ENCODE data around the gene PBX3. TPM values are rescaled to one million over a fixed set of nuclear protein-coding genes. Genes with fewer than 3 reads are reported as not detected.

Gene PBX3
- total and polyA plus RNA-seq, 2 experiments from 2014 or later = 133 to 134 TPM

DNA sequence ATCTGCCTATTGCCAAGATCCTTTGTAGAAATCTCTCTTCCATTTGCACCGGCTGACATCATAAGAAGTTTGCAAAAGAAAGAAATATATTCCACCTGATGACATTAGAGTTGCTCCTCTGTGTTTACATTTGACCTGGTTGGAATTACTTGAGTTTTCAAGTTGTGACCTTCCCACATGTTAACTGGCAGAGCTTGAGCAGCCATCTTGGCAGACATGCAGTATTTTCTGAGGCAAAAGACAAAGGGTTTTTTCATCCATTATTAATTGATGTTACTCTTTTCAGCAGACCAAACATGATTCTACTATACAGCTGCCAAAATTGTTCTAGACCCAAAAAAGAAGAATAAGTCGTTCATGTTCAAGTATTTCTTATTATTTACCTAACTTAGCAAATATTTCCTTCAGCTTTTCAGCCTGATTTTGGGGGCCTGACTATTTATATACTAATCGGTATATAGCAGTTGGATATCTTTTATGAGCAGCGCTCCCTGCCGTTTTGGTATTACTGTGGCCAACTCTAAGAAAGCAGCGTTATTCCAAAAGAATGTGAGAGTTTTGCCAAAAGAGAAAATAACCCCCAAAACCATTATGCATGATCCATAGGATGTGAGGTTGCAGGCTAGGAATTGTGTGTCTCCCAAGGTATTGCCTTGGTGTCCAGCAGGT lies 212.9 kb downstream of the PBX3 start:
- no peaks in the 10 kb centered on the region for H3K4me1 ChIP-seq (ENCODE audit: low read depth)
- H3K9me3 ChIP-seq (ENCODE audit: low read depth) = no peaks in the 10 kb centered on the region
- TF ChIP-seq, protein P1, sequence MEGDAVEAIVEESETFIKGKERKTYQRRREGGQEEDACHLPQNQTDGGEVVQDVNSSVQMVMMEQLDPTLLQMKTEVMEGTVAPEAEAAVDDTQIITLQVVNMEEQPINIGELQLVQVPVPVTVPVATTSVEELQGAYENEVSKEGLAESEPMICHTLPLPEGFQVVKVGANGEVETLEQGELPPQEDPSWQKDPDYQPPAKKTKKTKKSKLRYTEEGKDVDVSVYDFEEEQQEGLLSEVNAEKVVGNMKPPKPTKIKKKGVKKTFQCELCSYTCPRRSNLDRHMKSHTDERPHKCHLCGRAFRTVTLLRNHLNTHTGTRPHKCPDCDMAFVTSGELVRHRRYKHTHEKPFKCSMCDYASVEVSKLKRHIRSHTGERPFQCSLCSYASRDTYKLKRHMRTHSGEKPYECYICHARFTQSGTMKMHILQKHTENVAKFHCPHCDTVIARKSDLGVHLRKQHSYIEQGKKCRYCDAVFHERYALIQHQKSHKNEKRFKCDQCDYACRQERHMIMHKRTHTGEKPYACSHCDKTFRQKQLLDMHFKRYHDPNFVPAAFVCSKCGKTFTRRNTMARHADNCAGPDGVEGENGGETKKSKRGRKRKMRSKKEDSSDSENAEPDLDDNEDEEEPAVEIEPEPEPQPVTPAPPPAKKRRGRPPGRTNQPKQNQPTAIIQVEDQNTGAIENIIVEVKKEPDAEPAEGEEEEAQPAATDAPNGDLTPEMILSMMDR (IDR thresholded peaks at IDR 0.05; ENCODE audit: low read depth, low read length) = no peak
- no peaks in the 10 kb centered on the region for H3K27me3 ChIP-seq
- H3K36me3 ChIP-seq = peaks cover 31% of the 10 kb centered on the region
- no peak overlapping the region for H3K4me3 ChIP-seq
- H3K27ac ChIP-seq = peak overlapping the region; percentile 34
- DNase-seq (ENCODE audit: low read depth in 1 of 2, low spot score in 1 of 2) = no peak

- DNase-seq (ENCODE audit: low read depth in 1 of 2, low spot score in 1 of 2) = no peak
- Histone ChIP-seq H3K9me3 (ENCODE audit: low read depth) (no peaks in the 10 kb centered on the region), H3K4me3 (no peak overlapping the region), H3K27ac (no peak overlapping the region), H3K27me3 (no peaks in the 10 kb centered on the region), H3K36me3 (peaks cover 33% of the 10 kb centered on the region), H3K4me1 (ENCODE audit: low read depth) (no peaks in the 10 kb centered on the region)
- TF ChIP-seq, protein P1 (IDR thresholded peaks at IDR 0.05; ENCODE audit: low read depth, low read length) = no peak
Measured at GRCh38 chr9:125960626-125961025, 213.5 kb downstream of the PBX3 start.

DNA sequence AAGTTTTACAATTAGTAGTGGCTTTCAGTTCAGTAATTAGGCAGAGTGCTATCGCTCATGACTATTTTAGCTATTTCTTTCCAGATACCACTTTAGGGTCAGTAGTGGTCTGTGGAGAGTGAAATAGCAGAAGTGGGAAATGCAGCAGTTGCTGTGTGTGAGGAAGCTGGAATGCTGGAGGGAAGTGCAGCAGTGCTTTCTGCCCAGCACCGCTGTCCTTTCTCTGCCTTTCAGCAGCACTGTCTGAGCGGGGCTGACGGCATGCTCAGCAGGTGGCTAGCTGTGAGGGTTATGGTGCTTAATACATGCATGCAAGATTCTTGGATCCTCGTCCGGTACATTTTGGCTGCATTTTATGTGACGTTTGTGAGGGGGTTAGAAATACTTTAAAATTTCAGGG lies 213.9 kb downstream of the PBX3 start:
- H3K27me3 ChIP-seq = no peaks in the 10 kb centered on the region
- H3K36me3 ChIP-seq = peaks cover 37% of the 10 kb centered on the region
- no peak overlapping the region for H3K27ac ChIP-seq

DNA sequence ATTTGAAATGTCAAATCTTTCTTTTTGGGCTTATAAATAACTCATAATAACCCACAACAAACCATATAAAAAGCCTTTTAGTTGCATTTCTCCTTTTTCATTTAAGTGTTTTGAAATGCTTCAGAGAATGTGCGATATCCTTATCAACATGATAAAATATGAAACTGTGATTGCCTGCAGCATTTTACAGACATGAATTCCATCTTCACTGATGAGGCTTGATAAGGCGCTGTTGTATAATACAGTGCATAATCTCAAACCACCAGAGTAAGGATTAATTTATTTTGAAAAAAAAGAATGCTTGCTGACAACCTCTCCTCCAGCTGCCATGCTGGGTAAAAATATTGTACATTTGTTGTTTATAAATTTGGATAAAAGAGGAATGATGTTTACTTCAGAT lies 216.8 kb downstream of the PBX3 start:
- Histone ChIP-seq H3K4me3 (no peak overlapping the region), H3K27ac (no peak overlapping the region), H3K9me3 (ENCODE audit: low read depth) (no peaks in the 10 kb centered on the region), H3K4me1 (ENCODE audit: low read depth) (no peaks in the 10 kb centered on the region), H3K27me3 (no peaks in the 10 kb centered on the region), H3K36me3 (peaks cover 36% of the 10 kb centered on the region)
- DNase-seq (ENCODE audit: low read depth in 1 of 2, low spot score in 1 of 2) = no peak
- TF ChIP-seq, protein P1 (IDR thresholded peaks at IDR 0.05; ENCODE audit: low read depth, low read length) = no peak

More for the DNA sequence above, 213.9 kb downstream of the PBX3 start:
- TF ChIP-seq, protein P1 (IDR thresholded peaks at IDR 0.05; ENCODE audit: low read depth, low read length) = no peak
- no peak overlapping the region for H3K4me3 ChIP-seq
- peak in 1 of 2 donors; percentile 19 for DNase-seq (ENCODE audit: low read depth in 1 of 2, low spot score in 1 of 2)
- H3K4me1 ChIP-seq (ENCODE audit: low read depth) = no peaks in the 10 kb centered on the region
- H3K9me3 ChIP-seq (ENCODE audit: low read depth) = no peaks in the 10 kb centered on the region

- Histone ChIP-seq H3K4me3 (no peak overlapping the region), H3K27me3 (no peaks in the 10 kb centered on the region), H3K36me3 (peaks cover 36% of the 10 kb centered on the region), H3K27ac (no peak overlapping the region), H3K9me3 (ENCODE audit: low read depth) (no peaks in the 10 kb centered on the region), H3K4me1 (ENCODE audit: low read depth) (no peaks in the 10 kb centered on the region)
- no peak for DNase-seq (ENCODE audit: low read depth in 1 of 2, low spot score in 1 of 2)
- TF ChIP-seq, protein P1 (IDR thresholded peaks at IDR 0.05; ENCODE audit: low read depth, low read length) = no peak
Measured at GRCh38 chr9:125964702-125965225, 217.6 kb downstream of the PBX3 start.
